Upper lobe of left lung (tissue), 6 donors: Measurements from ENCODE around the gene OBSCN. TPM values are rescaled to one million over a fixed set of nuclear protein-coding genes. Genes with fewer than 3 reads are reported as not detected.

ENCODE experiments used
- ATAC-seq, 2 donors: fragments of 200-7000 bp; cut with Tn5 transposase; one replicate each; pipeline ENCODE4 v1.9.1; 2022; ENCODE audit warnings: mild to moderate bottlenecking in 2 of 2, moderate library complexity in 2 of 2; ENCODE audit not compliant: low FRiP score in 2 of 2
- DNase-seq, 2 donors: peaks; one replicate each; pipeline ENCODE4 v3.0.0-alpha.2; 2019 to 2020
- H3K27ac ChIP-seq, 4 donors: fragments of 200-600 bp; sonication (generic); one replicate each; pipeline ENCODE4 v1.5.1; 2016 to 2019
- H3K27me3 ChIP-seq, 4 donors: fragments of 200-600 bp; sonication (generic); one replicate each; pipeline ENCODE4 v1.5.1; 2017 to 2019
- H3K36me3 ChIP-seq, 4 donors: fragments of 200-600 bp; sonication (generic); one replicate each; pipeline ENCODE4 v1.5.1; 2016 to 2019
- H3K4me1 ChIP-seq, 4 donors: fragments of 200-600 bp; sonication (generic); one replicate each; pipeline ENCODE4 v1.5.1; 2018 to 2019
- H3K4me3 ChIP-seq, 4 donors: fragments of 200-600 bp; sonication (generic); one replicate each; pipeline ENCODE4 v1.5.1; 2017 to 2019; ENCODE audit warnings: mild to moderate bottlenecking in 2 of 4, moderate library complexity in 1 of 4
- H3K9me3 ChIP-seq, 4 donors: fragments of 200-600 bp; sonication (generic); one replicate each; pipeline ENCODE4 v1.5.1; 2018 to 2019
- EP300 ChIP-seq, 4 donors: sonication (generic); formaldehyde crosslinking; IDR thresholded peaks; one replicate each; pipeline ENCODE4 v1.5.1; 2017; ENCODE audit warnings: antibody characterized with exemption in 4 of 4, control low read depth in 2 of 4
- POLR2A ChIP-seq, 4 donors: fragments of 450-650 bp; IDR thresholded peaks; one replicate each; pipeline ENCODE4 v1.5.1; 2016 to 2017; ENCODE audit warnings: antibody characterized with exemption in 4 of 4, mild to moderate bottlenecking in 2 of 4
- POLR2AphosphoS5 ChIP-seq, 2 donors: sonication (generic); formaldehyde crosslinking; IDR thresholded peaks; one replicate each; pipeline ENCODE4 v1.5.1; 2017; ENCODE audit warnings: antibody characterized with exemption in 2 of 2
- WGBS, 2 donors: methylation state at CpG; one replicate each; pipeline ENCODE4 v1.1.5; 2017 to 2018; 5-methylcytosine and 5-hydroxymethylcytosine counted together
- total RNA-seq, 6 donors: library from RNA; depleted of rRNA in 4 of 6; stranded (reverse); fragments of >200 nt in 4 of 6; gene quantifications; one replicate each; pipeline versions ENCODE4 v1.1.0 to v1.2.1, GENCODE V29; 2016 to 2021
- TF ChIP-seq, protein P1 (sequence below), 6 experiments: fragments of 450-650 bp in 4 of 6; fragments of 200-600 bp in 2 of 6; sonication (generic) in 2 of 6; IDR thresholded peaks; one replicate each; pipeline ENCODE4 v1.5.1; 2016 to 2019; ENCODE audit warnings: antibody characterized with exemption in 6 of 6
- donor health status: DM: no; HTN: no; CAD: no; lungs with moderate emphysema.
- donor health status: DM: no; HTN: yes; CAD: no; lungs with severe emphysema.

The OBSCN gene
- total RNA-seq, 6 donors from 2014 or later = 15.7 to 160 (median 47.0) TPM

DNA sequence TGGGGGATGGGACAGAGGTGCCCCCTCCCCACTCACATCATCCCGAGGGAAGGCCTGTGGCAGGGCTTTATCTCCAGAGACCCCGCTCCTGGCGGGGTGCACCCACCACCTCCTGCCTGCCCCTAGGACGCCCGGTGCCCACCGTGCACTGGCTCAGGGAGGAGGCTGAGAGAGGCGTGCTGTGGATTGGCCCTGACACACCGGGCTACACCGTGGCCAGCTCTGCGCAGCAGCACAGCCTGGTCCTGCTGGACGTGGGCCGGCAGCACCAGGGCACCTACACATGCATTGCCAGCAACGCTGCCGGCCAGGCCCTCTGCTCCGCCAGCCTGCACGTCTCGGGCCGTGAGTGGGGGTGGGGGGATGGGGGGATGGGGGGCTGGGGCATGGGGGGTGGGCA lies 127.1 kb downstream of the OBSCN start:
- DNase-seq (peak; percentile 16 to 70), ATAC-seq (no peak)
- Histone ChIP-seq H3K4me3 (no peak overlapping the region), H3K9me3 (no peaks in the 10 kb centered on the region), H3K36me3 (peaks cover 0 to 62% (median 32%) of the 10 kb centered on the region in 4 donors), H3K4me1 (no peaks in the 10 kb centered on the region), H3K27ac (no peak overlapping the region), H3K27me3 (no peaks in the 10 kb centered on the region)
- TF ChIP-seq EP300 (IDR thresholded peaks at IDR 0.05) (no peak), POLR2A (IDR thresholded peaks at IDR 0.05) (no peak)
- 96% methylated on average over 11 of the region's 18 CpGs; no CpG with 5 or more reads in 1 of the 2 donors for WGBS, 2 donors

DNA sequence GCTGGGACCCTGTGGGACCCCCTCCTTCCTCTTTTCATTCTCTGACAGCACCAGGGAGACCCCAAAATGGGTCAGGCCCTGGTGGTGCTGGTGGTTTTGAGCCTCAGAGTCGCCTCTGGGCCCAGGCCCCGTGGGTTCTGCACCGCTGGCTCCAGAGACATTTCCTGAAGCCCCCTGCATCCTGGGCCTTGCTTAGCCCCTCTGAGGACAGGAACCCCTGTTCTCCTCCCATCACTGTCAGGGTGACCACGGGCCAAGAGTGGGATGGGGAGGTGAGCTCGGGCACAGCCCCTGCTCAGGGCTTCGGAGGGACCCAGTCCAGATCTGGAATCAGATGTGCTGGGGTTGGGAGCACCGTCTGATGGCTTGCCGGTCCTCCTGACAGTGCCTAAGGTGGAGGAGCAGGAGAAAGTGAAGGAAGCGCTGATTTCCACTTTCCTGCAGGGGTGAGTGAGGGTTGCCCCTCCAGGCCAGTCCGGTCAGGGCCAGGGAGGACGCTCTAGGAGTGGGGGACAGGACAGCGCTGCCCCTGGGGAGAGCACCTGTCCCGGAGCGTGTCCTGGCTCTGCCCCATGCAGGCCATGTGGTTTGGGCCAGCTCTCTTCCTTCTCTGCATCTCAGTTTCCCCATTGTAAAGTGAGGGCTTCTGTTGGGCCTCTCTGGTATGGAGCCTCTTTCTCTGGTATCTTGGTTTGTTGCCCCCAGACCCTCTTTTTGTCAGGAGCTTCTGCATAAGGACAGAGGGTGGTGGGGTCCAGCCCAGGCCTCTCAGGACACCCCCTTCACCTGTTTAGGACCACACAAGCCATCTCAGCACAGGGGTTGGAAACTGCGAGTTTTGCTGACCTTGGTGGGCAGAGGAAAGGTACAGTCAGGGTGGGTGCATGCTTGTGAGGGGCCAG lies 127.8 kb downstream of the OBSCN start:
- WGBS, 2 donors = 86% methylated on average over 8 to 14 of the region's 15 CpGs
- Histone ChIP-seq H3K36me3 (peaks cover 0 to 69% (median 35%) of the 10 kb centered on the region in 4 donors), H3K27me3 (no peaks in the 10 kb centered on the region), H3K27ac (no peak overlapping the region), H3K9me3 (no peaks in the 10 kb centered on the region), H3K4me1 (no peaks in the 10 kb centered on the region), H3K4me3 (no peak overlapping the region)
- TF ChIP-seq, protein P1, sequence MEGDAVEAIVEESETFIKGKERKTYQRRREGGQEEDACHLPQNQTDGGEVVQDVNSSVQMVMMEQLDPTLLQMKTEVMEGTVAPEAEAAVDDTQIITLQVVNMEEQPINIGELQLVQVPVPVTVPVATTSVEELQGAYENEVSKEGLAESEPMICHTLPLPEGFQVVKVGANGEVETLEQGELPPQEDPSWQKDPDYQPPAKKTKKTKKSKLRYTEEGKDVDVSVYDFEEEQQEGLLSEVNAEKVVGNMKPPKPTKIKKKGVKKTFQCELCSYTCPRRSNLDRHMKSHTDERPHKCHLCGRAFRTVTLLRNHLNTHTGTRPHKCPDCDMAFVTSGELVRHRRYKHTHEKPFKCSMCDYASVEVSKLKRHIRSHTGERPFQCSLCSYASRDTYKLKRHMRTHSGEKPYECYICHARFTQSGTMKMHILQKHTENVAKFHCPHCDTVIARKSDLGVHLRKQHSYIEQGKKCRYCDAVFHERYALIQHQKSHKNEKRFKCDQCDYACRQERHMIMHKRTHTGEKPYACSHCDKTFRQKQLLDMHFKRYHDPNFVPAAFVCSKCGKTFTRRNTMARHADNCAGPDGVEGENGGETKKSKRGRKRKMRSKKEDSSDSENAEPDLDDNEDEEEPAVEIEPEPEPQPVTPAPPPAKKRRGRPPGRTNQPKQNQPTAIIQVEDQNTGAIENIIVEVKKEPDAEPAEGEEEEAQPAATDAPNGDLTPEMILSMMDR (IDR thresholded peaks at IDR 0.05) = no peak
- TF ChIP-seq EP300 (IDR thresholded peaks at IDR 0.05) (no peak), POLR2AphosphoS5 (IDR thresholded peaks at IDR 0.05) (no peak), POLR2A (IDR thresholded peaks at IDR 0.05) (no peak)
- peak in 1 of 2 donors; percentile 14 for DNase-seq
- ATAC-seq = no peak

DNA sequence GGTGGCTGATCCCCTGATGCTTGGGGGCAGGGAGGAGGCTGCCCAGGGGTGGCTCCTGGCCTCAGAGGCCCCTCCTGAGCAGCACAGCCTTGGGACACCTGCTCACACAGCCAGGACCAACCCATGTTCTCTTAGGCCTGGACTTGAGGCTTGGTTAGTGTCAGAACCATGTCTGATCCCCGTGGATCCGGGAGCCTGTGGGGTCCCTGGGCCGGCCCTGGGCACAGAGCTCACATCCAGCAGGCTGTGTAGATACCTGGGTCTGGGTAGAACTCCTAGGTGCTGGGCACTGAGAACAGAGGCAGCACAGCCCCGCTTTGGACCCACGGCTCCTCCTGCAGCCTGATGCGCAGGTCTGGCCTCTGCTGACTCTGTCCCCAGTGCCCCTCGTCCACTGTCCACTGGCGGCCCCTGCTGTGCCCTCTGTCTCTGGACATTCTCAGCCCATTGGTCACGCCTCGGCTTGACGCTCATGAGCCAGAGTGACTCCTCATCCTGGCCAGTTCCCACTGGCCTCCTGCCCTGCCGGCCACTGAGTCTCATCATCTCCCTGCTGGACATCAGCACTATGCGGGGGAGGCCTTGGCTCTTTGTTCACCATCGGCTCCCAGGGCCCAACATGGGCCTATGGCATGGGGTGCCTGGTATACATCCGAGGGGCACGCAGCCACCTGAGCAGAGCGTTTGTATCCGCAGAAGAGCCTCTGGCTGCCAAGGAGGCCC lies 128.6 kb downstream of the OBSCN start:
- Histone ChIP-seq H3K4me1 (no peaks in the 10 kb centered on the region), H3K27ac (no peak overlapping the region), H3K36me3 (peaks cover 0 to 71% (median 36%) of the 10 kb centered on the region in 4 donors), H3K27me3 (no peaks in the 10 kb centered on the region), H3K4me3 (no peak overlapping the region), H3K9me3 (no peaks in the 10 kb centered on the region)
- TF ChIP-seq POLR2A (IDR thresholded peaks at IDR 0.05) (no peak), POLR2AphosphoS5 (IDR thresholded peaks at IDR 0.05) (no peak), EP300 (IDR thresholded peaks at IDR 0.05) (no peak)
- TF ChIP-seq, protein P1 (IDR thresholded peaks at IDR 0.05) = no peak
- DNase-seq (peak; percentile 14 to 59), ATAC-seq (no peak)
- WGBS, 2 donors = 92 to 98% methylated on average over 7 to 18 of the region's 18 CpGs

DNA sequence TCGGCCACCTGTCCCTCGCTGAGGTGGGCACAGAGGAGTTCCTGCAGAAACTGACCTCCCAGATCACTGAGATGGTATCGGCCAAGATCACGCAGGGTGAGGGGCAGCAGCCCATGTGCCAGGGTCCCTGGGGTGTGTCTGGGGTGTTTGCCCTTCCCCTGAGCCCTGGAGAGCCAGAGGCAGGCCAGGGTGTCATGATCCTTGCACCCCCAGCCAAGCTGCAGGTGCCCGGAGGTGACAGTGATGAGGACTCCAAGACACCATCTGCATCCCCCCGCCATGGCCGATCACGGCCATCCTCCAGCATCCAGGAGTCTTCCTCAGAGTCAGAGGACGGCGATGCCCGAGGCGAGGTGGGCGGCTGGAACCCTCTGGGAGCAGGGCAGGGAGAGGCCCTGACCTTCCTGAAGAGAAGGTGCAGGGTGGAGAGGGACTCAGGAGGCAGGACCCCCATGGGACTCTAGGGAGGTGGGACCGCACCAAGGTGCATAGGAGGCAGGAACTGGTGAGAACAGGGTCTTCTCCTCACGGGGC lies 129.3 kb downstream of the OBSCN start:
- no peak overlapping the region for H3K27ac ChIP-seq
- DNase-seq (peak; percentile 18 to 68), ATAC-seq (no peak)
- H3K27me3 ChIP-seq = no peaks in the 10 kb centered on the region
- no peak for TF ChIP-seq EP300 (IDR thresholded peaks at IDR 0.05)
- TF ChIP-seq POLR2A (IDR thresholded peaks at IDR 0.05) = no peak
- TF ChIP-seq POLR2AphosphoS5 (IDR thresholded peaks at IDR 0.05) = no peak
- TF ChIP-seq, protein P1 (IDR thresholded peaks at IDR 0.05) = no peak
- H3K4me3 ChIP-seq = no peak overlapping the region
- no peaks in the 10 kb centered on the region for H3K9me3 ChIP-seq
- no peaks in the 10 kb centered on the region for H3K4me1 ChIP-seq
- WGBS, 2 donors = 88 to 91% methylated on average over 2 to 15 of the region's 15 CpGs
- H3K36me3 ChIP-seq = peaks cover 0 to 74% (median 38%) of the 10 kb centered on the region in 4 donors
